ENCODE measurements around the gene CCDC60. TPM values are rescaled to one million over a fixed set of nuclear protein-coding genes. Genes with fewer than 3 reads are reported as not detected.
"Not testable (repeated sequence)": the region's sequence is repeated elsewhere in the genome, so short reads cannot be mapped to it uniquely, and the experiment has no call there.

The CCDC60 gene
- polyA plus RNA-seq, 3 donors from 2014 or later, result not detected

DNA sequence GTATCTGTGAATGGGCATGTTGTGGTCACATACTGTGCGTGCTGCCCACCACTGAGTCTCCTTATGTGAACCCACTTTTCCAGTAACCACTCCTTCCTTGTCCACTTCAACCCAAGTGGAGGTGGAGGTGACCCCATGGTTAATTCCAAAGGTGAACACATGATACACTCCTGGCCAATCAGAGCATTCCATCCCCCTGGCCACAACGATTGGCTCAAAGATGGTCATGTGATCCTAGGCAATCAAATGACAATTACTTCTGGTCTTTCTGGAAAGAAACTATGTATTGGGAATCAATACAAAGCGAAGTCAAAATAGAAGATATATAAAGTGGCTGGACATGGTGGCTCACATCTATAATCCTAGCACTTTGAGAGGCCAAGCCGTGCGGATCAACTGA lies 20.2 kb upstream of the CCDC60 start:
- no peaks in the 10 kb centered on the region for H3K4me1 Mint-ChIP-seq
- H3K9me3 Mint-ChIP-seq, result peaks cover 0 to 3% (median 0%) of the 10 kb centered on the region in 6 donors
- H3K36me3 Mint-ChIP-seq, result no peaks in the 10 kb centered on the region
- no peak for DNase-seq
- peaks cover 0 to 4% (median 3%) of the 10 kb centered on the region in 3 donors for H3K27me3 Mint-ChIP-seq (ENCODE audit: low read depth in 3 of 3)
- no peak overlapping the region for H3K4me3 Mint-ChIP-seq
- H3K27ac Mint-ChIP-seq, result no peak overlapping the region

DNA sequence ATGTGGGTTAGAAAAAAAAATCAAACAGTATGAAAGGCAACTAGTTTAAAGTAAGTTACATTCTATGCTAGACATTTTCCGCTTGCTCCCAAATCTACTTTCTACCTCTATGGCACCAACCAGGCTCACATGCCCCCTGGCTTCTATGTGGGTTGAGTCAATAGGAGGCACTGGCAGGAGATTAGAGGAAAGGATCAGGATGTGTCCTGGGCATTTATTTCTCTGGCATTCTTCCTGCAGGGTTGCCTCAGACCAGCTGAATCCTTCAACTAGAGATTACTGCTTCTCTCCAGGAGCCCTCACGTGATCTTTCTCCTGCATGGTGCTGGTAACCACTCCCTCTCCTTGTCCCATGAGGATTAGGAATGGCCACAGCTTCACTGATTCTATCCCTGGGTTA lies 14.9 kb upstream of the CCDC60 start:
- Mint-ChIP-seq H3K4me1 (no peaks in the 10 kb centered on the region), H3K36me3 (no peaks in the 10 kb centered on the region), H3K27ac (no peak overlapping the region), H3K4me3 (no peak overlapping the region), H3K27me3 (ENCODE audit: low read depth in 3 of 3) (peaks cover 5 to 8% (median 7%) of the 10 kb centered on the region in 3 donors), H3K9me3 (peaks cover 0 to 5% (median 0%) of the 10 kb centered on the region in 6 donors)
- no peak for DNase-seq

DNA sequence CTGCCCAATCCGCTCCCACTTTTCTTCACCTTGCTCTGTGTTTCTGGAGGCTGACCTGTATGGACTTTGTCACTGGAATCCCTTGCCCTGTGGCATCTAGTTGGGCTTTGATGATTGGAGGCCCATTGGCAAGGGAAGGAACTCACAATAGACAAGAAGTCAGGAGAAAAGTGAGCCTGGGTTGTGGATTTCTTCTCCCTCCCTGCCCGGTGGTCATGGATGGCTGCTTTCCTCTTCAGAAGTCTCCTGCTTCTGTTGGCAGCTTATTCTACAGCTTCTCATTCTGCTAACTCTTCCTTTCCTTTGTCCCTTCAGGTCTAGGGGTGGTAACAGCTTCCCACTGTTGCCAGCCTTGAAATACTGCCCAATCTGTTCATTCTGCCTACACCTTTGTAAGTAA lies 13.9 kb upstream of the CCDC60 start:
- Mint-ChIP-seq H3K36me3 (no peaks in the 10 kb centered on the region), H3K27me3 (ENCODE audit: low read depth in 3 of 3) (peaks cover 5 to 8% (median 7%) of the 10 kb centered on the region in 3 donors), H3K9me3 (peaks cover 0 to 2% (median 0%) of the 10 kb centered on the region in 6 donors), H3K4me1 (no peaks in the 10 kb centered on the region), H3K4me3 (no peak overlapping the region), H3K27ac (no peak overlapping the region)
- DNase-seq, result no peak

DNA sequence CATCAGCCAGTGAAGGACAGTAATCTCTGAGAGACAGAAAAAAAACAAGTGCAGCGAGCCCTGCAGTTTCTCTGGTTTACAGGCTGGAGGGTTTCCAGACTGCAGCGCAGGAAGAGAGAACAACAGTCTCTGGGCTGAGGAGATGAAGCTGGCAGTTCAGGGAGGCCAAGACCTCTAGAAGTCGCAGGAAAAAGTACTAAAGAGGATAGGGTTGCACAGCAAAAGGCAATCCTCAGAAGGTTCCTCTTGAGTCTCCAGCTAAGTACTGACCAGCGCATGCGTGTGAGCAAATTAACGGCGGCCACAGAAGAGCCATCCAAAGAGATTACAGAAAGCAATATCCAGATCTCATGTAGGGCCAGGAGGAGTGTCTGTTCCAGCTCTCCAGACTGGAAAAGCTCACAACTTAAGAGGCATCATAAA lies 12.2 kb upstream of the CCDC60 start:
- Mint-ChIP-seq H3K9me3 (peaks cover 0 to 2% (median 0%) of the 10 kb centered on the region in 6 donors), H3K36me3 (no peaks in the 10 kb centered on the region), H3K4me1 (no peaks in the 10 kb centered on the region), H3K27me3 (ENCODE audit: low read depth in 3 of 3) (peaks cover 5 to 8% (median 7%) of the 10 kb centered on the region in 3 donors), H3K4me3 (no peak overlapping the region), H3K27ac (no peak overlapping the region)
- no peak for DNase-seq

DNA sequence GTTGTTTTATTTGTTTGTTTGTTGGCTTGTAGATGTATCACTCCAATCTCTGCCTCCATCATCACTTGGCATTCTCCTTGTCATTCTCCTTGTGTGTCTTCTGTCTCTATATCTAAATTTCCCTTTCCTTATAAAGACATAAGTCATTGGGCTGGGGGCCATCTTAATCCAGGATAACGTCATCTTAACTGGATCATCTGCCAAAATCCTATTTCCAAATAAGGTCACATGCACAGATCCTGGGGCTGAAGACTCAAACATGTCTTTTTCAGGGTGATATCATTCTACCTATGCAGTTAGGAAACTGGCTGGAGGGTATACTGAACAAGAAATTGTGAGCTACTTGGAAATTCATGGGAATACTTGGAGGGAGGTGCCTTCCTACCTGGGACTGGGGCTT lies 8.7 kb upstream of the CCDC60 start:
- Mint-ChIP-seq H3K4me3 (no peak overlapping the region), H3K36me3 (no peaks in the 10 kb centered on the region), H3K4me1 (no peaks in the 10 kb centered on the region), H3K27me3 (ENCODE audit: low read depth in 3 of 3) (peaks cover 0 to 9% (median 5%) of the 10 kb centered on the region in 3 donors), H3K9me3 (peaks cover 0 to 2% (median 0%) of the 10 kb centered on the region in 6 donors), H3K27ac (no peak overlapping the region)
- DNase-seq, result no peak

DNA sequence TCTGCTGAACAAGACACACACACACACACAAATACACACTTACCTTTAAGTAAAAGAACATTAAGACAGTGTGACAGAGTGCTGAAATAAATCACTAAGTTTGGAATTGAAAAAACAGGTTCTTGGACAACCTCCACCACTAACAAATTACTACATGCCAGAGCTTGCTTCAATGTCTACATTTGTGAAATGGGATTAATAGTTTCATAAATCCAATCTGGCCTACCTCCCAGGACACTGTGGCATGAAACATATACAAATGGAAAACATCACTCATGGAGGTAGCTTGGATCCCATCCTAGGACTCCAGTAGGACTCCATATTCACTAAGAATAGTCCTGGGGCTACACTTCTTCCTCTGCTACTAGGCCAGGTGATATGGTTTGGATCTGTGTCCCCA lies 8.2 kb upstream of the CCDC60 start:
- peaks cover 0 to 2% (median 0%) of the 10 kb centered on the region in 6 donors for H3K9me3 Mint-ChIP-seq
- no peak overlapping the region for H3K4me3 Mint-ChIP-seq
- peaks cover 0 to 5% (median 2%) of the 10 kb centered on the region in 3 donors for H3K27me3 Mint-ChIP-seq (ENCODE audit: low read depth in 3 of 3)
- H3K36me3 Mint-ChIP-seq, result no peaks in the 10 kb centered on the region
- no peak overlapping the region for H3K27ac Mint-ChIP-seq
- no peaks in the 10 kb centered on the region for H3K4me1 Mint-ChIP-seq
- DNase-seq, result no peak

DNA sequence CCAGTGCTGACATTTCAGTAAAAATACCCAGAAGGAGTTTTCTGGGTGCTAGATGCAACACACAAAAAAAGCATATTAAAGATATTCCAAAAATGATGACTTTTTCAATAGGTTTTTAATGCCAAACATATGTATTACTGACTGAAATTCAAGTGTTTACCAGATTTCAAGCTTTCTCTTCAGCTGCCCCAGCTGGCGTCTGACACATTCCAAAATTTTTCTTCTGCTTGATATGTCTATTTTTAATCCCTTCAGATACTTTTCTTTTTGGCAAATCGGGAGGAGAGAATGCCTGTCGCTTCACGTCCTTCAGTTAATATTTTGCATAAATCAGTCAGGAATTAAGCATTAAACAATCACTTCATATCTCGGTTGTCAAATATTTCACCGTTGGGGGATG lies 7.1 kb upstream of the CCDC60 start:
- Mint-ChIP-seq H3K4me1 (no peaks in the 10 kb centered on the region), H3K27ac (no peak overlapping the region), H3K4me3 (no peak overlapping the region), H3K9me3 (no peaks in the 10 kb centered on the region), H3K36me3 (no peaks in the 10 kb centered on the region), H3K27me3 (ENCODE audit: low read depth in 3 of 3) (peaks cover 2 to 5% (median 4%) of the 10 kb centered on the region in 3 donors)
- DNase-seq, result no peak

DNA sequence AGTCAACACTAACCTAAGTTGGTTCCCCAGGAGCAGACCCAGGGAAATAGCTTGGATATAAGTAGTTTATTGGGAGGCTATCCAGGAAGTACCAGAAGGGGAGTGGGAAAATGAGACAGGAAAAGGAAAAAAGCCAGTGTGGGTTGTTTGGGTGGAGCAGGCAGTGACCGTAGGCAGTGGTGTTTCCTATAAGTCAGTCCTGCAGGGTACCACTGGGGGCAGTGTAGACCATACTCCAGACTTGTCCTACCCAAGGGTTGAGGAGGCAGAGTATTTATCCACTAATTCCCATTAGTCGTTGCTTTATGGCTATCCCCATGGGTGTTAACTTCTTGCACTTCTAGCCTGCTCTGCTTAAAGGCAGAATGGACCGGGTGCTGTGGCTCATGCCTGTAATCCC lies 6.4 kb upstream of the CCDC60 start:
- no peak for DNase-seq
- Mint-ChIP-seq H3K36me3 (no peaks in the 10 kb centered on the region), H3K27ac (no peak overlapping the region), H3K9me3 (no peaks in the 10 kb centered on the region), H3K27me3 (ENCODE audit: low read depth in 3 of 3) (peaks cover 2 to 5% (median 5%) of the 10 kb centered on the region in 3 donors), H3K4me3 (no peak overlapping the region), H3K4me1 (no peaks in the 10 kb centered on the region)

DNA sequence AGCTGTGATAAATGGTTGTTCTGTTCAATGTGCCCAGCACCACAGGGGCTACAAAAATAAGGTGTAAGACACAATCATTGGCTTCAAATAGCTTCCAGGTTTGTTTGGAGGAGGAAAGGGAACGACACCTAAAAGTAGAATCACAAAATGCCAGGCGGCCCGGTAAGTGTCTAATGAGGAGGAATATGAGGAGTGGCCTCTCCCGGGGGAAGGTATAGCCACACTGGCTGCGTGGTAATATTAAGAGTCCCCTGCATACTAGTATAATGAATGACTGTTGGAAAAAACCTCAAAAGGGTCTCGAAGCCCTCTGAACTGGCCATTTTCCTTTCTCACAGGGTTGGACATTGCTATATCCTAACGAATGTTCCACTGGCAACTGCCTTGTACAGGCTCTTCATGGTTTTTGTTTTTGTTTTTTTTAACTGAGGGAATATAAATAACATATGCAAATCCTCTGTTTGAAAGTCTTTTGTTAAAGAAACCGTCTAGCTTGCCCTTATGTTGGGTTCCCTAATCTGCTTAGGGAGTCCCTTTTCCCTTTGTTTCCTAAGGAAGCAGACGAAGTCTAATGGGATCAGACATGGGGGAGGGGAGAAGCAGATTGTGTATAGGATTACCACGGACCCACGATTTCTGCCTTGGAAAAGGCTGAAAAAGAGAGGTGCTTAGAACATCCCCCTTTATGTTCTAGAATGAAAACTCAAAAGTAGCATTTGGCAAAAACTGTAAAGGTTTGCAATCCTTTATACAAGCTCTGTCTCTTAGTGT lies 4.2 kb downstream of the CCDC60 start:
- no peak for DNase-seq
- H3K27ac Mint-ChIP-seq, result no peak overlapping the region
- peaks cover 0 to 5% (median 0%) of the 10 kb centered on the region in 6 donors for H3K9me3 Mint-ChIP-seq
- no peaks in the 10 kb centered on the region for H3K4me1 Mint-ChIP-seq
- no peaks in the 10 kb centered on the region for H3K36me3 Mint-ChIP-seq
- H3K27me3 Mint-ChIP-seq (ENCODE audit: low read depth in 3 of 3), result peaks cover 0 to 4% (median 4%) of the 10 kb centered on the region in 3 donors
- H3K4me3 Mint-ChIP-seq, result no peak overlapping the region

DNA sequence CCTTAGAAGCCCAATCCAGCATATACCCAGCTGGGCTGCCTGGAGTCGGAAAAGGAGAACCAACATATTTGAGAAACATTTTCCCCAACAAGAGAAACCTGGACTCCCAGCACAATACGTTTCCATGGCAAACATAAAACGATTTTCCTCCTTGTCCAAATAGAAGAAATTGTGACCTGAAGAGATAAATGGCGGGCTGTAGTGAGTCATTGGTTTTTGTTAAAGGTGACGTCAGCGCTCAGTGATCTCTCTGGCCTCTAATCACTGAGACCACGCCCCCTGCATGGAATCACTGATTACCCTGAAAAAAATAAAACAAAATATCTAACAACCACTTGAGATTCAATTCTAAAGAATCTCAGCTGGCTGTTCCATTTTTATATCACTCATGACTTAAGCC lies 6.0 kb downstream of the CCDC60 start:
- Mint-ChIP-seq H3K4me1 (no peaks in the 10 kb centered on the region), H3K9me3 (peaks cover 0 to 2% (median 0%) of the 10 kb centered on the region in 6 donors), H3K27ac (no peak overlapping the region), H3K27me3 (ENCODE audit: low read depth in 3 of 3) (peaks cover 0 to 4% (median 2%) of the 10 kb centered on the region in 3 donors), H3K36me3 (no peaks in the 10 kb centered on the region), H3K4me3 (no peak overlapping the region)
- DNase-seq, result no peak

DNA sequence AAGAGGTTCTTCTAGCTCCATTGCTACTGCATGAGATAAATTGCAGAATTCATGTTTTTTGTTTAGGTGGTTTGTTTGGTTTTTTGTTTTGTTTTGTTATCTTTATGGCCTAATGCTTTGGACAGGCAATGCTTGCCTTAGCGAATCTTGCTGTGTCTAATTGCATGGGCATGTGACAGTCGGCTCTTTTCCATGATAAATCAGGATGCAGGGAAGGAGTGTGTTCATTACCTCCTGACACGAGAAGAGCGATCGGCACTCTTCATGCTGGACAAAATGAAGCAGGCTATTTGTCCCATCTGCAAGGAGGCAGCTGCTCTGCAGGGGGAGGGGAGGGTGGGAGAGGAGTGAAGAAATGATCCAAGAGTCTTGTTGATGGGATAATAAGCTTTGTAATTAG lies 6.5 kb downstream of the CCDC60 start:
- Mint-ChIP-seq H3K27ac (no peak overlapping the region), H3K4me3 (no peak overlapping the region), H3K27me3 (ENCODE audit: low read depth in 3 of 3) (peaks cover 0 to 4% (median 2%) of the 10 kb centered on the region in 3 donors), H3K4me1 (no peaks in the 10 kb centered on the region), H3K36me3 (no peaks in the 10 kb centered on the region), H3K9me3 (peaks cover 0 to 2% (median 0%) of the 10 kb centered on the region in 6 donors)
- no peak for DNase-seq

DNA sequence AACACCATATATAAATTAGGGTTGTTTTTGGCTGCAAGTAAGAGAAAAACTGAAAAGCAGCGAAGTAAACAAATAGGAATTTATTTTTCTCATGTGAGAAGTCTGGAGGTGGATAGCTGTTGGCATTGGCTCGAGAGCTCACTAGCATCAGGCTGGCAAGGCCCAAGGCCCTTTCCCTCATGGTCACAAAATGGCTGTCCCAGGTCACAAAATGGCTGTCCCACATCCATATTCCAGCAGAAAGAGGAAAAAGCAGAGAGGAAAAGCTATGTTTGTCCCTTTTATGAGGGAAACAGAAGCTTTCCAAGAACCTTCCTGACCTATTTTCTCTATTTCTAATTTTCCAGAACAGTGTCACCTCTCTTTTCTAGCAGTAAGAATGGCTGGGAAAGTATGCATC lies 7.5 kb downstream of the CCDC60 start:
- Mint-ChIP-seq H3K9me3 (peaks cover 0 to 2% (median 0%) of the 10 kb centered on the region in 6 donors), H3K4me3 (no peak overlapping the region)

DNA sequence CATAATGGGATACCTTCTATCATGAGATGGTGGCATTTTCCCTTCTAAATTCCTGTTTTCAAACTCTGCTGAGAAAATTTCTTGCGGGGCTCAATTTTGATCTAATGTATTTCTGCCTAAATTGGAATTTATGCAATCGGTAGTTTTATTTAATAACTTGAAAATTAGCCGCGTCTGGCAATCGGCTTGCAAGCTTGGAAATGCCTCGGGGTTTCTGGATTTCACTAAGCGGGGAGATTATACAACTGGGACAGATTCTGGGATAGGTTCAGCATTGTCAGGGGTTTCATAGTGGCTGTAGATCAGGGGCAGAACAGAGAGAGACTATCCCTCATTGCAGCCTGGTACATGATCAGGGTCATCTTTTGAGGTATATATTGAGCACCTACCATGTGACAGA lies 8.6 kb downstream of the CCDC60 start:
- Mint-ChIP-seq H3K27ac (no peak overlapping the region), H3K4me1 (no peaks in the 10 kb centered on the region), H3K27me3 (ENCODE audit: low read depth in 3 of 3) (peaks cover 0 to 4% (median 2%) of the 10 kb centered on the region in 3 donors), H3K36me3 (no peaks in the 10 kb centered on the region), H3K4me3 (no peak overlapping the region), H3K9me3 (no peaks in the 10 kb centered on the region)
- no peak for DNase-seq

More for the DNA sequence above, 7.5 kb downstream of the CCDC60 start:
- Mint-ChIP-seq H3K4me1 (no peaks in the 10 kb centered on the region), H3K36me3 (no peaks in the 10 kb centered on the region), H3K27me3 (ENCODE audit: low read depth in 3 of 3) (peaks cover 0 to 4% (median 2%) of the 10 kb centered on the region in 3 donors), H3K27ac (no peak overlapping the region)
- no peak for DNase-seq

DNA sequence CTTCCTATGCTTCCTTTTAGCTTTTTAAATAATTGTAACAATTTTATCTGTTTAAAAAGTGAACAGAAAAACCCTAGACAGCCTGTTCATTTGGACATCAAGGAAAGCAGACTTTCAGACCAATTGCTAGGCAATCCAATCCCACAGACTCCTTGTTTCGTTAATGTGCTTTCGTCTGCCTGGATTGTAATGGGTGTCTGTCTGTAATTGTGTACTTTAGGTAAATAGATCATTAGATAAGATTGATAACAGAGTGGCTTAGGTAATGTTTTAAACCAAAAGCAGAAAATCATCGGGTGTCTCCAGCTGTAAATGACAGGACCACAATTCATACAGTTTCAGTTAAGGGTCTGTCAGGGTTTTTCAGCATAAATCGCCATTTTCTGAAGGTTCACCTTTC lies 19.6 kb downstream of the CCDC60 start:
- Mint-ChIP-seq H3K27me3 (ENCODE audit: low read depth in 3 of 3) (peaks cover 0 to 10% (median 7%) of the 10 kb centered on the region in 3 donors), H3K27ac (no peak overlapping the region), H3K36me3 (no peaks in the 10 kb centered on the region)

DNA sequence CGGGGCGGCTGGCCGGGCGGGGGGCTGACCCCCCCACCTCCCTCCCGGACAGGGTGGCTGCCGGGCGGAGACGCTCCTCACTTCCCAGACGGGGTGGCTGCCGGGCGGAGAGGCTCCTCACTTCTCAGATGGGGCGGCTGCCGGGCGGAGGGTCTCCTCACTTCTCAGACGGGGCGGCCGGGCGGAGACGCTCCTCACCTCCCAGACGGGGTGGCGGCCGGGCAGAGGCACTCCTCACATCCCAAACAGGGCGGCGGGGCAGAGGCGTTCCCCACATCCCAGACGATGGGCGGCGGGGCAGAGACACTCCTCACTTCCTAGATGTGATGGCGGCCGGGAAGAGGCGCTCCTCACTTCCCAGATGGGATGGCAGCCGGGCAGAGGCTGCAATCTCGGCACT lies 25.8 kb downstream of the CCDC60 start:
- not testable (repeated sequence) for H3K27ac Mint-ChIP-seq; H3K9me3 Mint-ChIP-seq; H3K27me3 Mint-ChIP-seq (ENCODE audit: low read depth in 3 of 3); H3K4me3 Mint-ChIP-seq; H3K4me1 Mint-ChIP-seq; H3K36me3 Mint-ChIP-seq; DNase-seq

More for the DNA sequence above, 19.6 kb downstream of the CCDC60 start:
- Mint-ChIP-seq H3K4me3 (no peak overlapping the region), H3K4me1 (no peaks in the 10 kb centered on the region), H3K9me3 (peaks cover 0 to 5% (median 2%) of the 10 kb centered on the region in 6 donors)
- DNase-seq, result no peak

Data from immature natural killer cell (primary cell).